Right renal pelvis (tissue), 4 donors: ENCODE data around the gene IL31. TPM values are rescaled to one million over a fixed set of nuclear protein-coding genes. Genes with fewer than 3 reads are reported as not detected.

Source experiments
- DNase-seq, 4 donors: peaks; one replicate each; pipeline ENCODE4 v3.0.0-alpha.2; 2013; ENCODE audit warnings: low read depth in 4 of 4, low spot score in 3 of 4, missing footprints in 1 of 4
- polyA plus RNA-seq, 4 donors: library from polyadenylated mRNA; unstranded; fragments of 120-200 nt; gene quantifications; one replicate each; pipeline ENCODE4 v1.2.1, GENCODE V29; 2013; ENCODE audit not compliant: insufficient read length in 4 of 4

Gene IL31
- polyA plus RNA-seq, 4 donors: not detected

GRCh38 chr12:122159882-122160281, 14.1 kb downstream of the IL31 start:
- no peak for DNase-seq

GRCh38 chr12:122158700-122159285, 15.2 kb downstream of the IL31 start:
- DNase-seq: no peak

DNA sequence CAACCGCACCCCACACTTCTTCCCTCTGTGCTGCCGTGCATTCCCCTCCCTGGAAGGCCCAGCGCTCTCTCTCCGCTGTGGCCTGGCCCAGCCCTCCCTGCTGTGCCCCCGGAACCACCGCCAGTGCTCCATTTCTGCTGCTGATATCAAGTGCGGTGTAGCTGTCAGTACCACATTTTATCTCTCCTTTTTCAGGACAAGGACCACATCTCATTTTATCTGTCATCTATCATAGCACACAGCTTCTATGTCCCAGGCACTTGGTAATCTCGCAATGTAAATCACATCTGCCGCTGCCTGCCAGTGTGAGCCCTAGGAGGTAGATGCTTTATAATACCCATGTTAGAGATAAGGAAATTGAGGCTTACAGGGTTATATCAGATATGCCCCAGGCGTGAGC, 18.3 kb downstream of the IL31 start:
- DNase-seq: no peak

GRCh38 chr12:122152754-122153153, 21.3 kb downstream of the IL31 start:
- DNase-seq: no peak

DNA sequence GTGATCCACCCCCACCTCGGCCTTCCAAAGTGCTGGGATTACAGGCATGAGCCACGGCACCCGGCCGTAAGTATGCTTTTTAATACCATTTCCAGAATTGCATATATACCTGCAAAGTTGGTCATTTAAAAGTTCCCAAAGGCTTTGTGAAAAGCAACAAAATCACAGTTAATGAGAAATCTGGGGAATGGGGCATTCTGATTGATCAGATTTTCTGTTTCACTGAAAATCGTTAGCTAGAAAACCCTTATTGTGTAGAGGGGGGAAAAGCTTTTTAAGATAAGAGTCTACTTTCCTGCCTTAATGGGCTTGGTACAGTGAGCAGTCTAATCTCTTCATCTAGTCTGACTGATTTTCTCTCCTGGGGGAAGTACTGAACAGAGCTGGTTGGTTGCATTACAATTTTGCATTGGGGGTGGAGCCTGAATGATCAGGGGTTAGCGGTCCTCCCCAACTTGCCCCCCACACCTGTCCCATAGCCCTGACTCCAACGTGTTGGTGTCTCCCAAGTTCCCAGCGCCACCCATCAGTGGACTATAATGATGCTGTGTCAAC, 23.8 kb downstream of the IL31 start:
- no peak for DNase-seq

GRCh38 chr12:122148657-122149056, 25.4 kb downstream of the IL31 start:
- no peak for DNase-seq

- peak in 1 of 4 donors; percentile 6 for DNase-seq
Observed at GRCh38 chr12:122147514-122148290, 26.3 kb downstream of the IL31 start.

- no peak for DNase-seq
Observed at GRCh38 chr12:122145505-122146330, 28.3 kb downstream of the IL31 start.

GRCh38 chr12:122144885-122145284, 29.1 kb downstream of the IL31 start:
- DNase-seq: no peak

GRCh38 chr12:122142857-122143256, 31.2 kb downstream of the IL31 start:
- DNase-seq: no peak

DNA sequence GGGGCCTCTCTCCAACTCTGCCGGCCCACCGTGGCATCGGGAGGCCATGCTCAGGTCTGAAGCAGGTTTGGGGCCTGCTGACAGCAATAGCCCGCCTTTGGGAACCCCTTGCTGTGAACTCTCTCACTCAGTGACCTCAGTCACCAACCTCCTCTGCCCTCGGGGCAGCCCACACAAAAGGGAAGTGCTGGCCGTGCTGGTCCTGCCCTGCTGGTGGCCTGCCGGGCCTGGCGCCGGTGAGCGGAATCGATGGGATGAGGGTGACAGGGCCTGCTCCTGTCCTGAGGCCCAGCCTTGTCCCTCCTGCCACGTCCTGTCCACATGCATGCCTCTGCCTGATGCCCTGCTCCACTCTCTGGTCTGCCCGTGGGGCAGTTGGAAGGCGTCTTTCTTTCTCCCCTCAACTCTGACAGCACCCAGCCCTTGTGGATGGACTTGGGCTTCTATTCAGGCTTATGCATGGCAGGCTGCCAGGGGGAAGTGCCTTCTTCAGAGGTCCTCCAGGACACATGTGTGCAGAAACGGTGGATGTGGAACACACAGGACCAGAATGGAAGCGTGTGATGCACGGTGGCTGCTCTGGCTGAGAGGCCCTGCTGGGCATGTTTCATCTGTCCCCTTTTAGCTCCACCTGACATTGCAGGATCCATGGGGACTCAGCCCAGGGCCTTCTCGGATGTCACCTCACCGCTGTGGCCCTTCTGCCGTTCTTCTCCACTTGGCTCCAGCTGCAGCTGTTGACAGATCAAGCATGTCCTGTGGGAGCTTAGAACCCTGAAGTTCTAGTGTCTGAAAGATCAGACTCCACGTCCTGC, 31.9 kb downstream of the IL31 start:
- DNase-seq: no peak

- DNase-seq: no peak
Observed at GRCh38 chr12:122140467-122141257, 33.4 kb downstream of the IL31 start.

DNA sequence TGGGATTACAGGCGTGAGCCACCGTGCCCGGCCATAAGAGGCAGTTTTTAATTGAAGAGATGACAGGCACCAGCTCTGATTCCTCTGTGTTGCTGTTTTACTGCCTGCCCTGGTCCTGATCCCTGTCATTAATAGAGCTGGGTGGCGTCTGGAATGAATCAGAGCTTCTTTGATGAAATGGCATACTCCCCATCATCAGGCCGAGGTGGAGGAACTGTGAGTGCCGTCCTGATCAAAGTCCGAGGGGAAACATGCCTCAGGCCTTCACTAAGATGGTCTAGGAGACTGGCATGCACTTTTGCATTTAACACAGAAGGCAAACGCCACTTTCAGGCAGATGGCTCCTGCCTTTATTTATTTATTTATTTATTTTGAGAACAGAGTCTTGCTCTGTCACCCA, 34.1 kb downstream of the IL31 start:
- no peak for DNase-seq

- DNase-seq: no peak
Observed at GRCh38 chr12:122139266-122139665, 34.8 kb downstream of the IL31 start.

GRCh38 chr12:122138616-122139015, 35.4 kb downstream of the IL31 start:
- no peak for DNase-seq

DNA sequence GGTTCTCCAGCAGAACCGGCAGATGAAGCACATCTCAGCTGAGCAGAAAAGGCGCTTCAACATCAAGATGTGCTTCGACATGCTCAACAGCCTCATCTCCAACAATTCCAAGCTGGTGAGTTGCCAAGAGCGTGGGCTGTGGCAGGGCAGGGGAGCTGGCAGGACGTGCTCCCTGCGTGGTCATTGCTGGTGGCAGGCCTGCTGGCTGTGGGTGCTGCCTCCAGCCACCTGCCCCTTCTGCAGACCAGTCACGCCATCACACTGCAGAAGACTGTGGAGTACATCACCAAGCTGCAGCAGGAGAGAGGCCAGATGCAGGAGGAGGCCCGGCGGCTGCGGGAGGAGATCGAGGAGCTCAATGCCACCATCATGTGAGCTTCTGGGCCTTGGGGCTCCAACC, 35.8 kb downstream of the IL31 start:
- DNase-seq: no peak

GRCh38 chr12:122137681-122138080, 36.3 kb downstream of the IL31 start:
- peak in 1 of 4 donors; percentile 24 for DNase-seq

GRCh38 chr12:122137229-122137628, 36.8 kb downstream of the IL31 start:
- DNase-seq: no peak

DNA sequence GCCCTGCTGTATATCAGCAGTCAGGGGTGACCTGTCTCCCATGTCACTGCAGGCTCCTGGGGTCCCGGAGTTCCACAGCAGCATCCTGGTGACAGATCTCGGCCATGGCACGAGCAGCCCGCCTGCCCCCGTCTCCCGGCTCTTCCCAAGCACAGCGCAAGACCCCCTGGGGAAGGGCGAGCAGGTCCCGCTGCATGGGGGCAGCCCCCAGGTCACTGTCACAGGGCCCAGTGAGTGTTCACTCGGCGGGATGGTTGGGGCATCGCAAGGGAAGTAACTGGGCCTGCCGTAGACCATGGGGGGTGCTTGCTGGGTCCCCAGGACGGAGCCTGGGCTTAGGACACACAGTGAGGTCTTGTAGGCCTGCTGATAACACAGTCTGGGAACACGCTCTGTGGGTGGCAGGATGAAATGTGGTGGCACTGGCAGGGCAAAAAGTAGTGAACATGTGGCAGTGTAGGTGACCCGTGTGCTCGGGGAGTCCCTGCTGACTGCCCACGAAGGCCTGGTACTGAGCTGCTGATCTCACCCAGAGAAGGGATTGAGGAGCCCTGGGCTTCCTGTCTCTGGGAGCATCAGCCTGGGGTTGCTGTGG, 38.5 kb downstream of the IL31 start:
- DNase-seq: no peak
